Measurements from ENCODE around the gene GLT6D1. TPM values are rescaled to one million over a fixed set of nuclear protein-coding genes. Genes with fewer than 3 reads are reported as not detected.

The GLT6D1 gene
- total RNA-seq, 1 donor, result not detected

DNA sequence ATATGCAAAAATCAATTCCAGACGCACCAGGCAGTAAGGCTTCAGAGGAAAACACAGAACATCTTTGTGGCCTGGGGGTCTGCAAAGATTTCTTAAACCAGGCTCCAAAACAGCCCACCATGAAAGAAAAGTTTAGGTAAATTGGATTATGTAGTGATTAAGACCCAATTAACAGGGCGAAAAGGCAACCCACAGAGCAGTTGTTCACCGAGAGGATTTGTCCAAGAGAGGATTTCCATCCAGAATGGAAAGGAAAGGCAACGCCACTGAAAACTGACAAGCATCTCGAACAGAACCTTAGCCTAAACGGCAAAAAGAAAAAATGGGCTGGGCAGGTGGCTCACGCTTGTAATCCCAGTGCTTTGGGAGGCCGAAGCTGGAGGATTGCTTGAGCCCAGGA is 37.4 kb downstream of the GLT6D1 start:
- no peak for DNase-seq (ENCODE audit: low read depth)
- TF ChIP-seq CTCF (IDR thresholded peaks at IDR 0.05; ENCODE audit: insufficient read depth, low read length), result no peak
- H3K4me3 ChIP-seq (ENCODE audit: low read depth, low read length), result no peak overlapping the region

DNA sequence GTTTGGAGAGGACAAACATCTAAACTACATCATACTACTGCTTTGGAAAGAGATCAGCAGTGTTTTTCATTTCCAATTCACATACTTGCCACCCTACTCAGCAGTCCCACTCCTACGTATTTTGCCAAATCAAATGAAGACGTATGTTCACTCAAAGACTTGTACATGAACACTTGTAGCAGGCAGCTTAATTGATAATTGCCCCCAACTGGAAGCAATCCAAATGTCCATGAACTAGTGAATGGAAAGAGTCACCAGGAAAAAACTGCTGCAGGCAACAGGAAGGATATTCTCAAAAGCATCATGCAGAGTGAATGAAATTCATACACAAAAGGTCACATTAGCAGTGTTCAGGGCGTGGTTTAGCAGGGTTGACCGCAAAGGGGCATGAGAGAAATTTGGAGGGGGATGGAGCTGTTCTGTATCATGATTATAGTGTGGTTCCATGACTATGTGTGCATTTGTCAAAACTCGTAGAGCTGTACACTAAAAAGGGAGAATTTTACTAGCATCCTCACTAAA is 39.0 kb downstream of the GLT6D1 start:
- TF ChIP-seq CTCF (IDR thresholded peaks at IDR 0.05; ENCODE audit: insufficient read depth, low read length), result no peak
- DNase-seq (ENCODE audit: low read depth), result no peak
- no peak overlapping the region for H3K4me3 ChIP-seq (ENCODE audit: low read depth, low read length)

GRCh38 chr9:135596211-135596610 is 43.1 kb downstream of the GLT6D1 start:
- H3K4me3 ChIP-seq (ENCODE audit: low read depth, low read length), result no peak overlapping the region
- no peak for TF ChIP-seq CTCF (IDR thresholded peaks at IDR 0.05; ENCODE audit: insufficient read depth, low read length)
- DNase-seq (ENCODE audit: low read depth), result no peak

GRCh38 chr9:135592625-135593024 is 46.7 kb downstream of the GLT6D1 start:
- TF ChIP-seq CTCF (IDR thresholded peaks at IDR 0.05; ENCODE audit: insufficient read depth, low read length), result no peak
- DNase-seq (ENCODE audit: low read depth), result no peak
- H3K4me3 ChIP-seq (ENCODE audit: low read depth, low read length), result no peak overlapping the region

DNA sequence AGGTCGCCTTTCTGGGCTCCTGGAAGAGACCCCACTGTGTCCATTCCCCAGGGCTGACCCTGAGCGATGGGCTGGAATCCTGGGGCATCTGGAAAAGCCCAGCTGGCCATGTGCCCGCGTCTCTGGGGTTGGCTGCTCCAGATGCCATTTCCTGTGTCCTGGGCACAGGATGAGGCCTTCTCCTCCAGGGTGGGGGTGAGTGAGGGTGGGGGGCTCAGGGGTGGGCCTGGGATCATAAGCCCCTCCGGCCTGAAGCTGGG is 47.1 kb downstream of the GLT6D1 start:
- H3K4me3 ChIP-seq (ENCODE audit: low read depth, low read length), result no peak overlapping the region
- no peak for DNase-seq (ENCODE audit: low read depth)
- no peak for TF ChIP-seq CTCF (IDR thresholded peaks at IDR 0.05; ENCODE audit: insufficient read depth, low read length)

GRCh38 chr9:135591506-135592330 is 47.6 kb downstream of the GLT6D1 start:
- TF ChIP-seq CTCF (IDR thresholded peaks at IDR 0.05; ENCODE audit: insufficient read depth, low read length), result no peak
- DNase-seq (ENCODE audit: low read depth), result no peak
- H3K4me3 ChIP-seq (ENCODE audit: low read depth, low read length), result no peak overlapping the region

All from fibroblast of the aortic adventitia (primary cell).